Measurements from ENCODE around the gene PRRG2.

GRCh38 chr19:49539192-49539952, 41.7 kb upstream of the PRRG2 start:
- no peak for TF ChIP-seq POLR2A (IDR thresholded peaks at IDR 0.05; ENCODE audit: low read depth)
- TF ChIP-seq, protein P1, sequence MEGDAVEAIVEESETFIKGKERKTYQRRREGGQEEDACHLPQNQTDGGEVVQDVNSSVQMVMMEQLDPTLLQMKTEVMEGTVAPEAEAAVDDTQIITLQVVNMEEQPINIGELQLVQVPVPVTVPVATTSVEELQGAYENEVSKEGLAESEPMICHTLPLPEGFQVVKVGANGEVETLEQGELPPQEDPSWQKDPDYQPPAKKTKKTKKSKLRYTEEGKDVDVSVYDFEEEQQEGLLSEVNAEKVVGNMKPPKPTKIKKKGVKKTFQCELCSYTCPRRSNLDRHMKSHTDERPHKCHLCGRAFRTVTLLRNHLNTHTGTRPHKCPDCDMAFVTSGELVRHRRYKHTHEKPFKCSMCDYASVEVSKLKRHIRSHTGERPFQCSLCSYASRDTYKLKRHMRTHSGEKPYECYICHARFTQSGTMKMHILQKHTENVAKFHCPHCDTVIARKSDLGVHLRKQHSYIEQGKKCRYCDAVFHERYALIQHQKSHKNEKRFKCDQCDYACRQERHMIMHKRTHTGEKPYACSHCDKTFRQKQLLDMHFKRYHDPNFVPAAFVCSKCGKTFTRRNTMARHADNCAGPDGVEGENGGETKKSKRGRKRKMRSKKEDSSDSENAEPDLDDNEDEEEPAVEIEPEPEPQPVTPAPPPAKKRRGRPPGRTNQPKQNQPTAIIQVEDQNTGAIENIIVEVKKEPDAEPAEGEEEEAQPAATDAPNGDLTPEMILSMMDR (IDR thresholded peaks at IDR 0.05): no peak

All from esophagus muscularis mucosa (tissue), 3 donors.